Body of pancreas (tissue), 4 donors: ENCODE measurements around the gene DAP3. TPM values are rescaled to one million over a fixed set of nuclear protein-coding genes. Genes with fewer than 3 reads are reported as not detected.

Experiments
- ATAC-seq: fragments of 150-250 bp; one replicate; pipeline ENCODE4 v1.9.1; 2016
- DNase-seq, 4 donors: peaks; one replicate each; pipeline ENCODE4 v3.0.0-alpha.2; 2019
- H3K27ac ChIP-seq, 4 donors: fragments of 200-600 bp; sonication (generic); 1 replicate in 3 of 4; 2 replicates in 1 of 4; pipeline versions ENCODE4 v1.5.1 to v1.6.1; 2016 to 2019; ENCODE audit warnings: mild to moderate bottlenecking in 1 of 4, mixed read lengths in 1 of 4, moderate library complexity in 1 of 4
- H3K27me3 ChIP-seq, 2 donors: fragments of 200-600 bp; sonication (generic); one replicate each; pipeline ENCODE4 v1.6.0; 2016; ENCODE audit warnings: mild to moderate bottlenecking in 1 of 2
- H3K36me3 ChIP-seq, 2 donors: fragments of 200-600 bp; sonication (generic); replicated peaks in 1 of 2; 2 replicates each; pipeline ENCODE4 v1.5.1; 2016; ENCODE audit warnings: low read depth in 2 of 2; ENCODE audit not compliant: insufficient read depth in 1 of 2
- H3K4me1 ChIP-seq: fragments of 200-600 bp; sonication (generic); one replicate; pipeline ENCODE4 v1.6.0; 2016
- H3K4me3 ChIP-seq, 2 donors: fragments of 200-600 bp; sonication (generic); 1 replicate in 1 of 2; 2 replicates in 1 of 2; pipeline ENCODE4 v1.5.1; 2016 to 2019
- H3K9me3 ChIP-seq, 3 donors: fragments of 200-600 bp; sonication (generic); 1 replicate in 2 of 3; 2 replicates in 1 of 3; pipeline ENCODE4 v1.5.1; 2016
- POLR2A ChIP-seq, 3 donors: fragments of 450-650 bp; IDR thresholded peaks; one replicate each; pipeline ENCODE4 v1.6.1; 2016; ENCODE audit warnings: antibody characterized with exemption in 3 of 3, mild to moderate bottlenecking in 2 of 3
- WGBS, 2 donors: methylation state at CpG; one replicate each; pipeline ENCODE4 v1.1.5; 2017; 5-methylcytosine and 5-hydroxymethylcytosine counted together
- intact Hi-C: fragments of 100-400 bp; cut with DNase I; formaldehyde crosslinking; loops from one replicate; pipeline ENCODE4 v1.15.1; 2023
- total RNA-seq, 2 donors: library from RNA; depleted of rRNA; stranded (reverse); fragments of >200 nt; gene quantifications; one replicate each; pipeline ENCODE4 v1.1.0, GENCODE V29; 2016
- TF ChIP-seq, protein P1 (sequence below), 7 experiments: fragments of 450-650 bp in 4 of 7; fragments of 200-600 bp in 3 of 7; sonication (generic) in 3 of 7; IDR thresholded peaks; one replicate each; pipeline ENCODE4 v1.5.1; 2016 to 2019; ENCODE audit warnings: antibody characterized with exemption in 7 of 7

DAP3 gene
- total RNA-seq, 2 donors from 2014 or later, result 71.9 to 110 TPM

DNA sequence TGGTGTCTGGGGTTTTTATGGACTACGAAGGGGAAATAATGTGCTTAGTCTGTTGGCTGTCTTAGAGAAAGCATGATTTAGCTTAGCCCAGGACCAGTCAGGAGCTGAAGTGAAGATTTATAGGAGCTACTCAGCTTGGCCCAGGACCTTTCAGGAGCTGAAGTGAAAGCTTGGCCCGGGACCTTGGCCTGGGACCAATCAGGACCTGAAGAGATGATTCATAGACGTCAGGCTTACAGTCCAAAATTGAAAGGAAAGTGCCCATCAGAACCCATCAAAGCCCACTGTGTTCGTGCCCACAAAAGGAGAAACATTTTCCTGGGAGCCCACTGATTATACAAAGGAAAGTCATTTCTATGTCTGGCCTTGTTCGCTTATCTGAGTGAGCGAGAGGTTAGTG, 43.2 kb upstream of the DAP3 start:
- TF ChIP-seq, protein P1, sequence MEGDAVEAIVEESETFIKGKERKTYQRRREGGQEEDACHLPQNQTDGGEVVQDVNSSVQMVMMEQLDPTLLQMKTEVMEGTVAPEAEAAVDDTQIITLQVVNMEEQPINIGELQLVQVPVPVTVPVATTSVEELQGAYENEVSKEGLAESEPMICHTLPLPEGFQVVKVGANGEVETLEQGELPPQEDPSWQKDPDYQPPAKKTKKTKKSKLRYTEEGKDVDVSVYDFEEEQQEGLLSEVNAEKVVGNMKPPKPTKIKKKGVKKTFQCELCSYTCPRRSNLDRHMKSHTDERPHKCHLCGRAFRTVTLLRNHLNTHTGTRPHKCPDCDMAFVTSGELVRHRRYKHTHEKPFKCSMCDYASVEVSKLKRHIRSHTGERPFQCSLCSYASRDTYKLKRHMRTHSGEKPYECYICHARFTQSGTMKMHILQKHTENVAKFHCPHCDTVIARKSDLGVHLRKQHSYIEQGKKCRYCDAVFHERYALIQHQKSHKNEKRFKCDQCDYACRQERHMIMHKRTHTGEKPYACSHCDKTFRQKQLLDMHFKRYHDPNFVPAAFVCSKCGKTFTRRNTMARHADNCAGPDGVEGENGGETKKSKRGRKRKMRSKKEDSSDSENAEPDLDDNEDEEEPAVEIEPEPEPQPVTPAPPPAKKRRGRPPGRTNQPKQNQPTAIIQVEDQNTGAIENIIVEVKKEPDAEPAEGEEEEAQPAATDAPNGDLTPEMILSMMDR (IDR thresholded peaks at IDR 0.05), result no peak
- no peak for TF ChIP-seq POLR2A (IDR thresholded peaks at IDR 0.05)
- ATAC-seq (no peak), DNase-seq (no peak)
- Histone ChIP-seq H3K4me1 (peaks cover 6% of the 10 kb centered on the region), H3K36me3 (no peaks in the 10 kb centered on the region), H3K27ac (no peak overlapping the region), H3K9me3 (peaks cover 0 to 10% (median 0%) of the 10 kb centered on the region in 3 donors), H3K27me3 (no peaks in the 10 kb centered on the region), H3K4me3 (no peak overlapping the region)
- WGBS, 2 donors, result 69 to 78% methylated on average over 6 of the region's 6 CpGs
- intact Hi-C loops, result no loop called here

DNA sequence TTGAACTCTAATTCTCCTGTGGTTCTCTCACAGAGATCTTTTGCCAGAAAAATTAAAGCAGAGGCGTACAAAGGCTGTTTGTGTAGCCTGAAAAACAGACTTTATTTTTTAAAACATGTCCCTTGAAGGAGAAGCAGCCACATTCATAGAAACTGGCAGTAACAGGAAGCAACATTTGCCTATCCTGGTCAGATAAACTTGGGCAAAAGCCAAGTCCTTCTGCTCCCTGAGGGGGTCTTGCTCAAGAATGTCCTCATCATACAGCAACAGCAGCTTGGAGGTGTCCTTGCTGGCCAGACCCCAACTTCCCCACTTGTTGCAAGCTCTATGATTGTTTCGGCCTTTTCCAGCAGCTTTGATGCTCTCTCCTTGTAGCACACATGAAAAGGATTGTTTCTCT, 42.6 kb upstream of the DAP3 start:
- H3K27me3 ChIP-seq, result no peaks in the 10 kb centered on the region
- WGBS, 2 donors, result 67 to 87% methylated on average over 2 of the region's 2 CpGs
- no peak for TF ChIP-seq POLR2A (IDR thresholded peaks at IDR 0.05)
- TF ChIP-seq, protein P1 (IDR thresholded peaks at IDR 0.05), result no peak
- ATAC-seq (no peak), DNase-seq (peak in 2 of 4 donors; percentile 11 to 25)
- no peak overlapping the region for H3K27ac ChIP-seq
- H3K4me1 ChIP-seq, result peaks cover 7% of the 10 kb centered on the region
- no peaks in the 10 kb centered on the region for H3K36me3 ChIP-seq
- H3K9me3 ChIP-seq, result peaks cover 0 to 10% (median 0%) of the 10 kb centered on the region in 3 donors
- intact Hi-C loops, result no loop called here
- no peak overlapping the region for H3K4me3 ChIP-seq

DNA sequence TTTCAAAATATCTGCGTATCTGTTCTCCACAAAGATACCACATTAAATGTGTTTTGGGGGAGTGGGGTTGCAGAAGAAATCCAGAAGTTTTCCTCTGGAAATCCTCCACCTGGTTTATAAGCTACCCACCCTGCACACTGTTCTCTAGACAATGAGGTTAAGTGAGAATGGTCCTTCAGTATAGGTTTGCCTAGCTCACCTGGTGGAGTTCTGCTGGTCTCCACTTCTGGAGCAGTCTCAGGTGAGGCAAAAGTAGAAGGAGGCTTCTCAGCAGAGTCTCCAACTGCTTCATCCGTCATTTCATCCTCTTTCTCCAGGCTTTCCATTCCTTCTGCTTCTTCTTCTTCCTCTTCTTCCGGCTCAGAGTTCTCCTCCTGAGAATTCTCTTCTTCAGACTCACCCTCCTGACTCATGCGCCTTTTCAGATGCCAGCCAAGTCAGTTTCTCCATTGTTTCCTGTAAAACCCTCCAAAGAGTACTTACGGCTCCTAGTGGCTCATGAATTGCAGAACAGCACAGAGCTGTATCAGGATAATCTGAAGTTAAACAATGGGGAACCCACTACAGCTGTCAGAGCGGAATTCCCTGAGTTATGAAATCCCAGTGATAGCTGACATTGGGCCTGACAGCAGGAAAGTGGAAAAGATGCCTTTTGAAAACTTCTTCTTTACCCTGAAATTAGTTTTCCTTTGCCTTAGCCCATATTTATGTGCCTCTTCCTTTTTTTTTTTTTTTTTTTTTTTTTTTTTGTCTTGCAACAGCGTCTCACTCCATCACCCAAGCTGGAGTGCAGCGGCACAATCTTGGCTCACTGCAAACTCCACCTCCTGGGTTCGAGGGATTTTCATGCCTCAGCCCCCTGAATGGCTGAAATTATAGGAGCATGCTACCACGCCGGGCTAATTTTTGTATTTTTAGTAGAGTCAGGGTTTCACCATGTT, 40.4 kb upstream of the DAP3 start:
- 57 to 58% methylated on average over 11 of the region's 11 CpGs for WGBS, 2 donors
- no peaks in the 10 kb centered on the region for H3K27me3 ChIP-seq
- TF ChIP-seq, protein P1 (IDR thresholded peaks at IDR 0.05), result peak in 4 of 7 experiments; percentile 32 to 46 (median 39)
- TF ChIP-seq POLR2A (IDR thresholded peaks at IDR 0.05), result no peak
- peak overlapping the region in 2 of 4 donors; percentile 6 to 18 for H3K27ac ChIP-seq
- DNase-seq, result peak in 3 of 4 donors; percentile 17 to 62 (median 17)
- no peaks in the 10 kb centered on the region for H3K36me3 ChIP-seq
- ATAC-seq, result peak; percentile 72
- no peak overlapping the region for H3K4me3 ChIP-seq
- H3K4me1 ChIP-seq, result peaks cover 13% of the 10 kb centered on the region
- H3K9me3 ChIP-seq, result peaks cover 0 to under 1% (median 0%) of the 10 kb centered on the region in 3 donors
- intact Hi-C loops, result no loop called here

DNA sequence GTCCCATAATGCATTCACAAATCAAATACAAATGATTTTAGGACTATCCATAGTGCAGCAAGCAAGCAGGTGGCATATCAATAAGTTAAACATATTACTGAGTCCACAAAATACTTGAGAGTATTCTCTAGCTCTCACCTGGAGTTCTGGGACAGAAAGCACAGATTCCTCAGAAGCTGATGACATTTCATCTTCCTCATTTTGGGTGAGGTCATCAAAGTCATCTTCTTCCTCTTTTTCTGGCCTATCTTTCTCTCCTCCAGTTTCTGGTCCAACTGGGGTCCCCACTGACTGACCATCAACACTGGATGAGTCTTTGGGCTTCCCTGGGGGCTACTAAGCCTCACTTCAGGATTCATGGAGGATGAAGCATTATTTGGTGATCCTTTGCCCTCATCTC, 39.2 kb upstream of the DAP3 start:
- peaks cover 13% of the 10 kb centered on the region for H3K4me1 ChIP-seq
- H3K27ac ChIP-seq, result no peak overlapping the region
- no peaks in the 10 kb centered on the region for H3K9me3 ChIP-seq
- H3K4me3 ChIP-seq, result no peak overlapping the region
- no peaks in the 10 kb centered on the region for H3K27me3 ChIP-seq
- TF ChIP-seq, protein P1 (IDR thresholded peaks at IDR 0.05), result no peak
- TF ChIP-seq POLR2A (IDR thresholded peaks at IDR 0.05), result no peak
- intact Hi-C loops, result no loop called here
- no peak for ATAC-seq
- no peak for DNase-seq
- H3K36me3 ChIP-seq, result no peaks in the 10 kb centered on the region
